Fibroblast of skin of left quadriceps (primary cell): ENCODE data around the gene GLUL.

Experiments
- DNase-seq, 2 experiments: peaks; one replicate each; pipeline ENCODE4 v3.0.0-alpha.2; 2013; ENCODE audit warnings: low read depth in 2 of 2

The GLUL gene

GRCh38 chr1:182391362-182392049, at the start of gene GLUL:
GLUL (minus strand) TSS chr1:182391790; CDS start chr1:182388737, 3,053 bp downstream.
- peak; percentile 91 to 92 for DNase-seq

GRCh38 chr1:182438326-182438725, 46.7 kb upstream of the GLUL start:
- DNase-seq = no peak

- no peak for DNase-seq
Observed at GRCh38 chr1:182433580-182433979, 42.0 kb upstream of the GLUL start.

GRCh38 chr1:182431278-182431677, 39.7 kb upstream of the GLUL start:
- no peak for DNase-seq

- DNase-seq = no peak
Observed at GRCh38 chr1:182430263-182431068, 38.9 kb upstream of the GLUL start.

- no peak for DNase-seq
Observed at GRCh38 chr1:182428043-182428442, 36.5 kb upstream of the GLUL start.

GRCh38 chr1:182426442-182427430, 35.1 kb upstream of the GLUL start:
- no peak for DNase-seq

- no peak for DNase-seq
Observed at GRCh38 chr1:182415789-182416188, 24.2 kb upstream of the GLUL start.

GRCh38 chr1:182413969-182414368, 22.4 kb upstream of the GLUL start:
- DNase-seq = no peak

GRCh38 chr1:182413486-182413885, 21.9 kb upstream of the GLUL start:
- no peak for DNase-seq

- no peak for DNase-seq
Observed at GRCh38 chr1:182410620-182411273, 19.2 kb upstream of the GLUL start.

- DNase-seq = no peak
Observed at GRCh38 chr1:182410138-182410537, 18.5 kb upstream of the GLUL start.

- no peak for DNase-seq
Observed at GRCh38 chr1:182408435-182409075, 17.0 kb upstream of the GLUL start.

GRCh38 chr1:182407724-182408123, 16.1 kb upstream of the GLUL start:
- DNase-seq = no peak

GRCh38 chr1:182406012-182406411, 14.4 kb upstream of the GLUL start:
- DNase-seq = no peak

GRCh38 chr1:182405578-182405977, 14.0 kb upstream of the GLUL start:
- DNase-seq = no peak

GRCh38 chr1:182404781-182405180, 13.2 kb upstream of the GLUL start:
- DNase-seq = no peak

- DNase-seq = no peak
Observed at GRCh38 chr1:182400567-182400966, 9.0 kb upstream of the GLUL start, which contains the start of gene TEDDM1. TEDDM1 (minus strand) TSS chr1:182400667; CDS start chr1:182400485, 182 bp downstream.

- DNase-seq = no peak
Observed at GRCh38 chr1:182397653-182398393, 6.2 kb upstream of the GLUL start.

GRCh38 chr1:182395906-182396305, 4.3 kb upstream of the GLUL start:
- no peak for DNase-seq
